ENCODE measurements around the gene GGCX.

GRCh38 chr2:85601771-85602475 is 40.6 kb upstream of the GGCX start:
- TF ChIP-seq CTCF (IDR thresholded peaks at IDR 0.05; ENCODE audit: low read length) (no peak), EZH2 (IDR thresholded peaks at IDR 0.05; ENCODE audit: borderline replicate concordance, low read length) (no peak)
